Endothelial cell of umbilical vein (primary cell): ENCODE data around the gene CD248. TPM values are rescaled to one million over a fixed set of nuclear protein-coding genes. Genes with fewer than 3 reads are reported as not detected.

Source experiments
- BruUV-seq: library from RNA; stranded (reverse); fragments of 400-500 nt; replicated peaks from 2 replicates; lab custom pipeline; 2021; lab: Mats Ljungman, UMichigan
- CTCF ChIA-PET: fragments of 300-600, 350-600 bp; sonication (Branson Sonifier 250); formaldehyde crosslinking; loops from one replicate; lab custom pipeline; 2021; ENCODE audit warnings: antibody characterized with exemption, inconsistent platforms; lab: Charles Lee
- POLR2A ChIA-PET: fragments of 300-600, 350-600 bp; sonication (Branson Sonifier 250); formaldehyde crosslinking; loops from one replicate; lab custom pipeline; 2021; ENCODE audit warnings: antibody characterized with exemption, inconsistent platforms; lab: Charles Lee
- DNase-seq: peaks from one replicate; pipeline ENCODE4 v3.0.0-alpha.2; 2011; ENCODE audit warnings: low read depth, low spot score
- FAIRE-seq: peaks from 2 replicates; lab custom pipeline; 2011; peaks lifted over from hg19 to GRCh38; lab: Jason Lieb, UNC
- H2AFZ ChIP-seq: 2 replicates; pipeline ENCODE4 v1.6.0; 2012; ENCODE audit warnings: low read depth, low read length, control low read depth, inconsistent platforms
- H3K27ac ChIP-seq: 2 replicates; pipeline ENCODE4 v1.5.1; 2011; ENCODE audit warnings: low read depth, mild to moderate bottlenecking, control low read depth, low read length, moderate library complexity; ENCODE audit not compliant: insufficient read depth
- H3K27me3 ChIP-seq, 2 experiments: 2 replicates each; pipeline versions ENCODE4 v1.6.0 to v1.6.1; 2011; ENCODE audit warnings: low read length in 2 of 2, mixed read lengths in 1 of 2; ENCODE audit not compliant: control insufficient read depth in 2 of 2, insufficient read depth in 2 of 2
- H3K36me3 ChIP-seq, 2 experiments: 2 replicates in 1 of 2; 3 replicates in 1 of 2; pipeline ENCODE4 v1.5.1; 2011; ENCODE audit warnings: low read length in 2 of 2, mild to moderate bottlenecking in 1 of 2, moderate library complexity in 1 of 2; ENCODE audit not compliant: control insufficient read depth in 2 of 2, insufficient read depth in 2 of 2; ENCODE audit errors: extremely low read depth in 1 of 2
- H3K4me1 ChIP-seq: 3 replicates; pipeline ENCODE4 v1.5.1; 2011; ENCODE audit warnings: mild to moderate bottlenecking, low read length; ENCODE audit not compliant: control insufficient read depth, insufficient read depth; ENCODE audit errors: extremely low read depth
- H3K4me2 ChIP-seq: 2 replicates; pipeline ENCODE4 v1.6.1; 2011; ENCODE audit warnings: low read length, control low read depth, mixed read lengths; ENCODE audit not compliant: insufficient read depth
- H3K4me3 ChIP-seq, 3 experiments: fragments of 200-600 bp in 1 of 3; sonication (generic), shearing (Covaris generic) in 1 of 3; replicated peaks in 1 of 3; 2 replicates each; pipeline ENCODE4 v1.5.1; 2011 to 2016; ENCODE audit warnings: control low read depth in 3 of 3, low read length in 3 of 3, mild to moderate bottlenecking in 2 of 3, inconsistent platforms in 1 of 3, low read depth in 1 of 3, moderate library complexity in 1 of 3; ENCODE audit not compliant: insufficient read depth in 1 of 3
- H3K79me2 ChIP-seq: 2 replicates; pipeline ENCODE4 v1.6.0; 2012; ENCODE audit warnings: low read length, inconsistent platforms; ENCODE audit not compliant: control insufficient read depth, insufficient read depth
- H3K9ac ChIP-seq: replicated peaks from 2 replicates; pipeline ENCODE3; 2011; ENCODE audit warnings: low read length, control low read depth; ENCODE audit not compliant: insufficient read depth; ENCODE audit errors: extremely low read depth
- H3K9me1 ChIP-seq: replicated peaks from 3 replicates; pipeline ENCODE4 v1.6.0; 2011; ENCODE audit warnings: mild to moderate bottlenecking, low read length; ENCODE audit not compliant: control insufficient read depth, insufficient read depth; ENCODE audit errors: extremely low read depth
- H3K9me3 ChIP-seq: replicated peaks from 2 replicates; pipeline ENCODE4 v1.5.1; 2012; ENCODE audit warnings: low read length, inconsistent platforms; ENCODE audit not compliant: control insufficient read depth, insufficient read depth
- H4K20me1 ChIP-seq: replicated peaks from 2 replicates; pipeline ENCODE3; 2011; ENCODE audit warnings: mild to moderate bottlenecking, low read length; ENCODE audit not compliant: control insufficient read depth, insufficient read depth; ENCODE audit errors: extremely low read depth
- CTCF ChIP-seq, 2 donors: IDR thresholded peaks; 1 replicate in 1 of 2; 2 replicates in 1 of 2; pipeline ENCODE4 v1.5.1; 2011; ENCODE audit warnings: low read length in 2 of 2, mild to moderate bottlenecking in 2 of 2, moderate library complexity in 2 of 2, control low read depth in 1 of 2, inconsistent platforms in 1 of 2, low read depth in 1 of 2; ENCODE audit not compliant: insufficient read depth in 1 of 2; ENCODE audit errors: extremely low read depth in 1 of 2
- EZH2 ChIP-seq: IDR thresholded peaks from 2 replicates; pipeline ENCODE4 v1.6.1; 2012; ENCODE audit warnings: borderline replicate concordance, low read depth, mild to moderate bottlenecking, moderate library complexity, low read length, inconsistent platforms; ENCODE audit not compliant: severe bottlenecking
- GATA2 ChIP-seq: IDR thresholded peaks from 2 replicates; pipeline ENCODE4 v1.7.0; 2011; ENCODE audit warnings: low read depth, mild to moderate bottlenecking, moderate library complexity, mixed read lengths, low read length; ENCODE audit not compliant: insufficient read length, insufficient read depth
- JUN ChIP-seq: IDR thresholded peaks from 2 replicates; pipeline ENCODE4 v1.6.1; 2011; ENCODE audit warnings: borderline replicate concordance, low read depth; ENCODE audit not compliant: insufficient read length, insufficient read depth
- MYC ChIP-seq: IDR thresholded peaks from one replicate; pipeline ENCODE4 v1.6.1; 2011; ENCODE audit warnings: mild to moderate bottlenecking, low read depth, low read length
- POLR2AphosphoS5 ChIP-seq: IDR thresholded peaks from 2 replicates; pipeline ENCODE4 v1.6.1; 2012; ENCODE audit warnings: low read depth, mild to moderate bottlenecking, control low read depth, low read length, moderate library complexity; ENCODE audit not compliant: insufficient read depth
- dilution Hi-C: fragments of 300-500 bp; cut with MboI; formaldehyde crosslinking; loops from one replicate; pipeline ENCODE4 v1.15.0; 2019; ENCODE audit warnings: low sequenced_read_pairs; ENCODE audit not compliant: extremely low pct_ligation_motif_present
- intact Hi-C: fragments of 100-400 bp; cut with micrococcal nuclease; formaldehyde crosslinking; loops from one replicate; pipeline ENCODE4 v1.10.0; 2022
- polyA plus RNA-seq, 4 experiments: library from polyadenylated mRNA; depleted of rRNA in 3 of 4; stranded (reverse) in 3 of 4; unstranded in 1 of 4; fragments of >200 nt; gene quantifications; 2 replicates each; pipeline versions ENCODE4 v1.2.1 to v1.2.3, GENCODE V29; 2011 to 2012; ENCODE audit warnings: missing spikeins in 1 of 4
- total RNA-seq: library from RNA; stranded (reverse); gene quantifications from 2 replicates; pipeline ENCODE4 v1.2.3, GENCODE V29; 2021
- TF ChIP-seq, protein P1 (sequence below): IDR thresholded peaks from 2 replicates; pipeline ENCODE4 v1.6.1; 2011; ENCODE audit not compliant: insufficient read depth, insufficient read length

The CD248 gene
- total and polyA plus RNA-seq, 2 donors (not counting 3 experiments of a cell fraction or from before 2014, with no cell fraction given) = 0.10 TPM; not detected in 1

- dilution Hi-C loops = no loop called here
- Histone ChIP-seq H4K20me1 (no peaks in the 10 kb centered on the region), H3K4me3 (no peak overlapping the region), H2AFZ (no peak overlapping the region), H3K4me2 (no peak overlapping the region), H3K9me1 (no peaks in the 10 kb centered on the region), H3K36me3 (no peaks in the 10 kb centered on the region), H3K79me2 (no peaks in the 10 kb centered on the region), H3K9ac (no peak overlapping the region), H3K27ac (no peak overlapping the region), H3K9me3 (no peaks in the 10 kb centered on the region), H3K4me1 (peaks cover 7% of the 10 kb centered on the region), H3K27me3 (no peaks in the 10 kb centered on the region)
- TF ChIP-seq EZH2 (no peak), MYC (no peak), CTCF (IDR thresholded peaks at IDR 0.05; ENCODE audit: extremely low read depth in 1 of 2, insufficient read depth in 1 of 2, low read depth in 1 of 2, low read length in 2 of 2) (no peak)
- DNase-seq (no peak), FAIRE-seq (no peak)
- ChIA-PET POLR2A (interaction anchor here (1.7 kb wide), 1 partner anchor 12 kb away, joined by 4 read pairs; no protein-coding TSS in a partner anchor), CTCF (interaction anchor here (4.0 kb wide), 1 partner anchor 13 kb away, joined by 56 read pairs; no protein-coding TSS in a partner anchor)
- intact Hi-C loops = no loop called here
- BruUV-seq = no TSS peak
These were observed 8.4 kb upstream of the CD248 start for GRCh38 chr11:66325263-66325671.

- no peak overlapping the region for H3K4me2 ChIP-seq
- CTCF ChIA-PET = interaction anchor here (4.0 kb wide), 1 partner anchor 12 kb away, joined by 56 read pairs; no protein-coding TSS in a partner anchor
- no peak overlapping the region for H3K27ac ChIP-seq
- no peak overlapping the region for H3K4me3 ChIP-seq
- H3K27me3 ChIP-seq = no peaks in the 10 kb centered on the region
- TF ChIP-seq, protein P1, sequence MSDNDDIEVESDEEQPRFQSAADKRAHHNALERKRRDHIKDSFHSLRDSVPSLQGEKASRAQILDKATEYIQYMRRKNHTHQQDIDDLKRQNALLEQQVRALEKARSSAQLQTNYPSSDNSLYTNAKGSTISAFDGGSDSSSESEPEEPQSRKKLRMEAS = no peak
- TF ChIP-seq POLR2AphosphoS5 = no peak
- no peak for TF ChIP-seq GATA2
- no peak for TF ChIP-seq EZH2
- TF ChIP-seq MYC = no peak
- TF ChIP-seq CTCF (IDR thresholded peaks at IDR 0.05; ENCODE audit: extremely low read depth in 1 of 2, insufficient read depth in 1 of 2, low read depth in 1 of 2, low read length in 2 of 2) = no peak
- no peak for TF ChIP-seq JUN
- no peak overlapping the region for H2AFZ ChIP-seq
- POLR2A ChIA-PET = interaction anchor here (1.7 kb wide), 1 partner anchor 12 kb away, joined by 4 read pairs; no protein-coding TSS in a partner anchor
- H3K9ac ChIP-seq = no peak overlapping the region
- intact Hi-C loops = no loop called here
- FAIRE-seq (no peak), DNase-seq (no peak)
- H3K79me2 ChIP-seq = no peaks in the 10 kb centered on the region
- peaks cover 7% of the 10 kb centered on the region for H3K4me1 ChIP-seq
- dilution Hi-C loops = no loop called here
- no peaks in the 10 kb centered on the region for H3K9me3 ChIP-seq
- BruUV-seq = no TSS peak
- H4K20me1 ChIP-seq = no peaks in the 10 kb centered on the region
- H3K9me1 ChIP-seq = no peaks in the 10 kb centered on the region
- H3K36me3 ChIP-seq = no peaks in the 10 kb centered on the region
These were observed 7.8 kb upstream of the CD248 start for GRCh38 chr11:66324664-66325063.
